ENCODE results near the gene DGAT2.

Gene DGAT2

DNA sequence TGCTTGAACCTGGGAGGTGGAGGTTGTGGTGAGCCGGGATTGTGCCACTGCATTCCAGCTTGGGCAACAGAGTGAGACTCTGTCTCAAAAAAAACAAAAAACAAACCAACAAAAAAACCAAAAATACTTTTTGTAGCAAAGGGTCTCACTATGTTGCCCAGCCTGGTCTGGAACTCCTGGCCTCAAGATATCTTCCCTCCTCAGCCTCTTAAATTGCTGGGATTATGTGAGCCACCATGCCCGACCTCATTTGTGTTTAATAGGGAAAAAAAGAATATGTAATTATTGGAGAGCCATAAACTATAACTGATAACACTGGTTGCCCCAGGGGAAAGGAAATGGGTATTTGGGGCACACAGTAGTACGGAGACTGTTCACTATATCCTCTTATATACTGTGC is 66.2 kb downstream of the DGAT2 start:
- H3K4me3 ChIP-seq (ENCODE audit: low read depth, low read length), result no peak overlapping the region
- CTCF ChIA-PET, result no interaction called here
- no peak for DNase-seq (ENCODE audit: low read depth, low spot score)
- TF ChIP-seq, protein P1, sequence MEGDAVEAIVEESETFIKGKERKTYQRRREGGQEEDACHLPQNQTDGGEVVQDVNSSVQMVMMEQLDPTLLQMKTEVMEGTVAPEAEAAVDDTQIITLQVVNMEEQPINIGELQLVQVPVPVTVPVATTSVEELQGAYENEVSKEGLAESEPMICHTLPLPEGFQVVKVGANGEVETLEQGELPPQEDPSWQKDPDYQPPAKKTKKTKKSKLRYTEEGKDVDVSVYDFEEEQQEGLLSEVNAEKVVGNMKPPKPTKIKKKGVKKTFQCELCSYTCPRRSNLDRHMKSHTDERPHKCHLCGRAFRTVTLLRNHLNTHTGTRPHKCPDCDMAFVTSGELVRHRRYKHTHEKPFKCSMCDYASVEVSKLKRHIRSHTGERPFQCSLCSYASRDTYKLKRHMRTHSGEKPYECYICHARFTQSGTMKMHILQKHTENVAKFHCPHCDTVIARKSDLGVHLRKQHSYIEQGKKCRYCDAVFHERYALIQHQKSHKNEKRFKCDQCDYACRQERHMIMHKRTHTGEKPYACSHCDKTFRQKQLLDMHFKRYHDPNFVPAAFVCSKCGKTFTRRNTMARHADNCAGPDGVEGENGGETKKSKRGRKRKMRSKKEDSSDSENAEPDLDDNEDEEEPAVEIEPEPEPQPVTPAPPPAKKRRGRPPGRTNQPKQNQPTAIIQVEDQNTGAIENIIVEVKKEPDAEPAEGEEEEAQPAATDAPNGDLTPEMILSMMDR (IDR thresholded peaks at IDR 0.05; ENCODE audit: insufficient read depth, low read length, missing control alignments), result no peak
- POLR2A ChIA-PET, result no interaction called here

DNA sequence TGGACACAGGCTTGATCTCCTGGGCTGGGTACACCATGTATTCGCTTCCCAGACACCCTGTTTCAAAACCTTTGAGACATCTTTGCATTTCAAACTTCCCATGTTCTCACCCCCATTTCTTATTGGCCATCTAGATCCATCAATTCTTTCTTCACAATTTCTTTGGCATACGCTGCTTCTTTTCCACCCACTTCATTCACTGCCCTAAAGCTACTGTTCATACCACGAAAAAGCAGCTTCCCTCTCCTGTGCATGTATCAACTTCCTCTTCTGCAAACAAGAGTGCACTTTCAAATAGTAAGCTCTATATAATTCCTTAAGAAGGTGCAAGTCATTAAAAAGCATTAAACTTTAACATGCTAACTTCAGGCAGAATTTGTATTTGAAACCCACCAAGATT is 67.8 kb downstream of the DGAT2 start:
- H3K4me3 ChIP-seq (ENCODE audit: low read depth, low read length), result no peak overlapping the region
- DNase-seq (ENCODE audit: low read depth, low spot score), result no peak
- POLR2A ChIA-PET, result no interaction called here
- TF ChIP-seq, protein P1 (IDR thresholded peaks at IDR 0.05; ENCODE audit: insufficient read depth, low read length, missing control alignments), result no peak
- CTCF ChIA-PET, result no interaction called here

DNA sequence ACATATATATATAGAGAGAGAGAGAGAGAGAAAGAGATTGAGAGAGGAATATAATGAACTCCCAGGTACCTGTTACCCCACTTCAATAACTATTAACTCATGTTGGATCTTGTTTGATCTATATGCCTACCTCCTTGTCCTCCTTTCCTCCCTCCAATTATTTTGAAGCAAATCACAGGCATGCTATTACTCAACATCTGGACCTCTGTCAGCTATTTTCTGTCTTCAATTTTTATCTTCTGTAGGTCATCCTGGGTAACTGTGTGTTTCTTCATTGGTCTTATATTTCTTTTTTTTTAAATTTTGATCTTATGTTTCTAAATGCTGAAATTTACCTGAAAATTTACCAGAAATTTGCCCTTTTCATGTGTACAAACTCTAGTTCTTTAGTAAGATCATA is 71.3 kb downstream of the DGAT2 start:
- TF ChIP-seq, protein P1 (IDR thresholded peaks at IDR 0.05; ENCODE audit: insufficient read depth, low read length, missing control alignments), result no peak
- no peak for DNase-seq (ENCODE audit: low read depth, low spot score)
- ChIA-PET POLR2A (no interaction called here), CTCF (interaction anchor here (1.2 to 2.2 kb wide), 4 partner anchors 8 to 37 kb away, joined by 3 to 6 read pairs (median 4); no protein-coding TSS in a partner anchor)
- no peak overlapping the region for H3K4me3 ChIP-seq (ENCODE audit: low read depth, low read length)

DNA sequence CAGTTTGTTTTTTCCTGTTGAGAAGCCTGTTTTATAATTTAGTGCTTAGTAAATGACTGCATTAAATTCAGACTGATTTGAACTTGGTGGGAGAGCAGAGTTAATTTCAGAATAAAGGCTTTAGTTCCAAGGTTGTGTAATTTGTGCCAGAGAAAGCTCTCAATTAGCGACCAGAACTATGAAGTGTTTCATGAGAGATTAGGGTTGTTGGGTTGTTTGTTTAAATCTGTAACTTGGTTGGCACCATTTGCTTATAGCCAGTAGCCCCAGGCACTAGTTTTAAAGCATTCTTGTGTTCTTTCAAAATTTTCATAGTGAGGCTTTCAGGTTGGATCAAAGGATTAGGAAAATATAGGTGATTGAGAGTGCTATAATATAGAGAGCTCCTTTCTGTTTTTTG is 71.9 kb downstream of the DGAT2 start:
- DNase-seq (ENCODE audit: low read depth, low spot score), result no peak
- TF ChIP-seq, protein P1 (IDR thresholded peaks at IDR 0.05; ENCODE audit: insufficient read depth, low read length, missing control alignments), result no peak
- ChIA-PET CTCF (interaction anchor here (1.3 to 1.4 kb wide), 2 partner anchors 9 to 25 kb away, joined by 3 read pairs; no protein-coding TSS in a partner anchor), POLR2A (no interaction called here)
- H3K4me3 ChIP-seq (ENCODE audit: low read depth, low read length), result no peak overlapping the region

DNA sequence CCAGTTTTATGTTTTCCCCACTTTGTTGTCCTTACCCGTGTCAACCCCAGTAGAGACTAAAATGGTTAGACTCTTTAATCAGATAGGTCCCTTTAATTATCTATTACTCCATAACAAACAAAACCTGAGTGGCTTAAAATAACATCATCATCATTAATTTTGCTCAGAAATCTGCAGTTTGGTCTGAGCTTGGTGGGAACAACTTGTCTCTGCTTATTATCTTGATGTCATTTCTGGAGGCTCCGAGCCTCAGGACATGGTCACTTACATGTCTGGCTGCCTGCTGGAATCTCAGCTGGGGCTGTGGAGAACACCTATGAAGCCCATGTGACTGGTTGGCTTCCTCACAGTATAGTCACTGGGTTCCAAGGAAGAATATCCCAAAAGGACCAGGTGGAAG is 73.2 kb downstream of the DGAT2 start:
- DNase-seq (ENCODE audit: low read depth, low spot score), result no peak
- ChIA-PET CTCF (interaction anchor here (1.4 kb wide), 1 partner anchor 24 kb away, joined by 3 read pairs; no protein-coding TSS in a partner anchor), POLR2A (no interaction called here)
- TF ChIP-seq, protein P1 (IDR thresholded peaks at IDR 0.05; ENCODE audit: insufficient read depth, low read length, missing control alignments), result no peak
- H3K4me3 ChIP-seq (ENCODE audit: low read depth, low read length), result no peak overlapping the region

DNA sequence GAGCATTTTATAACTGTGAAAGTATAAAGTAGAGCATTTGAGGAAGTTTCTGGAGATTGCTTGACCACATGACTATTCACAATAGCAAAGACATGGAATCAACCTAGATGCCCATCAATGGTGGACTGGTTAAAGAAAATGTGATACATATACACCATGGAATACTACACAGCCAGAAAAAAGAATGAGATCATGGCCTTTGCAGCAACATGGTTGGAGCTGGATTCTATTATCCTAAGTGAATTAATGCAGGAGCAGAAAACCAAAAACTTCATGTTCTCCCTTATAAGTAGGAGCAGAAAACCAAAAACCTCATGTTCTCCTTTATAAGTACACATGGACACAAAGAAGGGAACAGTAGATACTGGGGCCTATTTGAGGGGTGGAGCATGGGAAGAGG is 76.7 kb downstream of the DGAT2 start:
- ChIA-PET CTCF (no interaction called here), POLR2A (no interaction called here)
- H3K4me3 ChIP-seq (ENCODE audit: low read depth, low read length), result no peak overlapping the region
- DNase-seq (ENCODE audit: low read depth, low spot score), result no peak
- TF ChIP-seq, protein P1 (IDR thresholded peaks at IDR 0.05; ENCODE audit: insufficient read depth, low read length, missing control alignments), result no peak
